Astrocyte (in vitro differentiated cells and primary cell): ENCODE data around the gene ASPSCR1. TPM values are rescaled to one million over a fixed set of nuclear protein-coding genes. Genes with fewer than 3 reads are reported as not detected.

Source experiments
- DNase-seq: peaks from one replicate; pipeline ENCODE4 v3.0.0-alpha.2; 2010; ENCODE audit warnings: low read depth
- FAIRE-seq: peaks from 2 replicates; lab custom pipeline; 2011; peaks lifted over from hg19 to GRCh38; lab: Jason Lieb, UNC
- H2AFZ ChIP-seq: 2 replicates; pipeline ENCODE4 v1.6.0; 2012; ENCODE audit warnings: low read depth, low read length, inconsistent platforms
- H3K27ac ChIP-seq: 2 replicates; pipeline ENCODE4 v1.5.1; 2011; ENCODE audit warnings: low read depth, low read length, inconsistent platforms
- H3K27me3 ChIP-seq: 2 replicates; pipeline ENCODE4 v1.6.0; 2011; ENCODE audit warnings: low read length, inconsistent platforms; ENCODE audit not compliant: insufficient read depth
- H3K36me3 ChIP-seq: 2 replicates; pipeline ENCODE4 v1.5.1; 2011; ENCODE audit warnings: low read length, inconsistent platforms; ENCODE audit not compliant: insufficient read depth
- H3K4me1 ChIP-seq: 2 replicates; pipeline ENCODE4 v1.5.1; 2011; ENCODE audit warnings: low read length, inconsistent platforms; ENCODE audit not compliant: insufficient read depth
- H3K4me2 ChIP-seq: 2 replicates; pipeline ENCODE4 v1.6.0; 2012; ENCODE audit warnings: low read length, inconsistent platforms
- H3K4me3 ChIP-seq: 2 replicates; pipeline ENCODE4 v1.5.1; 2011; ENCODE audit warnings: low read depth, mild to moderate bottlenecking, low read length, inconsistent platforms; ENCODE audit not compliant: insufficient read depth
- H3K79me2 ChIP-seq: 2 replicates; pipeline ENCODE4 v1.6.0; 2012; ENCODE audit warnings: mild to moderate bottlenecking, low read length, inconsistent platforms; ENCODE audit not compliant: insufficient read depth
- H3K9ac ChIP-seq: 2 replicates; pipeline ENCODE4 v1.6.0; 2012; ENCODE audit warnings: mild to moderate bottlenecking, low read length, inconsistent platforms
- H3K9me3 ChIP-seq: 2 replicates; pipeline ENCODE4 v1.5.1; 2012; ENCODE audit warnings: low read depth, mild to moderate bottlenecking, low read length, inconsistent platforms; ENCODE audit not compliant: insufficient read depth
- H4K20me1 ChIP-seq: 2 replicates; pipeline ENCODE4 v1.6.0; 2012; ENCODE audit warnings: low read length, inconsistent platforms; ENCODE audit not compliant: insufficient read depth
- H3K27ac Mint-ChIP-seq: one replicate; pipeline ENCODE4 v1.8.0; 2021; ENCODE audit warnings: mild to moderate bottlenecking, mixed read lengths; ENCODE audit not compliant: unreplicated experiment
- H3K27me3 Mint-ChIP-seq: one replicate; pipeline ENCODE4 v1.8.0; 2021; ENCODE audit warnings: low read depth, mixed read lengths; ENCODE audit not compliant: unreplicated experiment
- H3K36me3 Mint-ChIP-seq: one replicate; pipeline ENCODE4 v1.8.0; 2021; ENCODE audit warnings: low read depth, mixed read lengths; ENCODE audit not compliant: unreplicated experiment
- H3K4me1 Mint-ChIP-seq: one replicate; pipeline ENCODE4 v1.8.0; 2021; ENCODE audit warnings: low read depth, mixed read lengths; ENCODE audit not compliant: unreplicated experiment
- H3K4me3 Mint-ChIP-seq: one replicate; pipeline ENCODE4 v1.8.0; 2021; ENCODE audit warnings: mild to moderate bottlenecking, moderate library complexity, mixed read lengths; ENCODE audit not compliant: unreplicated experiment
- H3K9me3 Mint-ChIP-seq: one replicate; pipeline ENCODE4 v1.8.0; 2021; ENCODE audit warnings: mild to moderate bottlenecking, mixed read lengths; ENCODE audit not compliant: unreplicated experiment
- CTCF ChIP-seq: IDR thresholded peaks from 2 replicates; pipeline ENCODE4 v1.5.1; 2011; ENCODE audit warnings: low read depth, mild to moderate bottlenecking, inconsistent platforms, low read length, moderate library complexity; ENCODE audit not compliant: insufficient read depth
- EZH2 ChIP-seq: IDR thresholded peaks from 2 replicates; pipeline ENCODE4 v1.6.1; 2012; ENCODE audit warnings: mild to moderate bottlenecking, low read length, inconsistent platforms; ENCODE audit not compliant: insufficient read depth
- total RNA-seq: library from RNA; stranded (reverse); gene quantifications from 2 replicates; pipeline ENCODE4 v1.2.1, GENCODE V29; 2021

Gene ASPSCR1
- total RNA-seq, 1 donor from 2014 or later: 25.5 TPM

GRCh38 chr17:82013341-82013740 lies 35.9 kb downstream of the ASPSCR1 start:
- H4K20me1 ChIP-seq: no peaks in the 10 kb centered on the region
- H3K4me2 ChIP-seq: no peak overlapping the region
- no peak overlapping the region for H3K27ac ChIP-seq
- Mint-ChIP-seq H3K4me1 (no peaks in the 10 kb centered on the region), H3K36me3 (no peaks in the 10 kb centered on the region), H3K27ac (no peak overlapping the region), H3K27me3 (no peaks in the 10 kb centered on the region), H3K9me3 (no peaks in the 10 kb centered on the region), H3K4me3 (no peak overlapping the region)
- H3K36me3 ChIP-seq: no peaks in the 10 kb centered on the region
- no peak overlapping the region for H2AFZ ChIP-seq
- H3K27me3 ChIP-seq: no peaks in the 10 kb centered on the region
- no peak for TF ChIP-seq CTCF
- no peak for TF ChIP-seq EZH2
- H3K79me2 ChIP-seq: no peaks in the 10 kb centered on the region
- H3K4me3 ChIP-seq: no peak overlapping the region
- DNase-seq: no peak
- no peak overlapping the region for H3K9ac ChIP-seq
- H3K4me1 ChIP-seq: no peaks in the 10 kb centered on the region
- no peak for FAIRE-seq
- H3K9me3 ChIP-seq: no peaks in the 10 kb centered on the region

GRCh38 chr17:82013772-82014321 lies 36.4 kb downstream of the ASPSCR1 start:
- H3K4me3 ChIP-seq: no peak overlapping the region
- H4K20me1 ChIP-seq: no peaks in the 10 kb centered on the region
- H3K9ac ChIP-seq: no peak overlapping the region
- TF ChIP-seq EZH2: no peak
- TF ChIP-seq CTCF: no peak
- no peaks in the 10 kb centered on the region for H3K79me2 ChIP-seq
- no peaks in the 10 kb centered on the region for H3K27me3 ChIP-seq
- no peak overlapping the region for H3K27ac ChIP-seq
- H3K9me3 Mint-ChIP-seq: no peaks in the 10 kb centered on the region
- FAIRE-seq (no peak), DNase-seq (no peak)
- no peaks in the 10 kb centered on the region for H3K36me3 Mint-ChIP-seq
- H2AFZ ChIP-seq: no peak overlapping the region
- no peak overlapping the region for H3K4me3 Mint-ChIP-seq
- no peak overlapping the region for H3K27ac Mint-ChIP-seq
- H3K9me3 ChIP-seq: no peaks in the 10 kb centered on the region
- H3K4me1 ChIP-seq: no peaks in the 10 kb centered on the region
- no peaks in the 10 kb centered on the region for H3K4me1 Mint-ChIP-seq
- no peaks in the 10 kb centered on the region for H3K27me3 Mint-ChIP-seq
- no peak overlapping the region for H3K4me2 ChIP-seq
- no peaks in the 10 kb centered on the region for H3K36me3 ChIP-seq

- no peak overlapping the region for H2AFZ ChIP-seq
- H3K4me3 ChIP-seq: no peak overlapping the region
- DNase-seq: no peak
- no peak overlapping the region for H3K27ac ChIP-seq
- TF ChIP-seq CTCF: no peak
- no peak for TF ChIP-seq EZH2
- no peak for FAIRE-seq
- Mint-ChIP-seq H3K36me3 (no peaks in the 10 kb centered on the region), H3K4me3 (no peak overlapping the region), H3K4me1 (no peaks in the 10 kb centered on the region), H3K27me3 (no peaks in the 10 kb centered on the region), H3K27ac (no peak overlapping the region), H3K9me3 (no peaks in the 10 kb centered on the region)
- H3K4me2 ChIP-seq: no peak overlapping the region
- H3K27me3 ChIP-seq: no peaks in the 10 kb centered on the region
- H3K4me1 ChIP-seq: no peaks in the 10 kb centered on the region
- peaks cover 2% of the 10 kb centered on the region for H4K20me1 ChIP-seq
- H3K9me3 ChIP-seq: no peaks in the 10 kb centered on the region
- no peaks in the 10 kb centered on the region for H3K79me2 ChIP-seq
- H3K36me3 ChIP-seq: no peaks in the 10 kb centered on the region
- H3K9ac ChIP-seq: no peak overlapping the region
These were observed 37.0 kb downstream of the ASPSCR1 start for GRCh38 chr17:82014432-82014831.
